GM18861 (cell line): Measurements from ENCODE around the gene ACVRL1.

Source experiments
- ATAC-seq: cut with Tn5 transposase; IDR thresholded peaks from one replicate; pipeline ENCODE4 v1.9.1; 2021; ENCODE audit not compliant: unreplicated experiment

ACVRL1 gene

DNA sequence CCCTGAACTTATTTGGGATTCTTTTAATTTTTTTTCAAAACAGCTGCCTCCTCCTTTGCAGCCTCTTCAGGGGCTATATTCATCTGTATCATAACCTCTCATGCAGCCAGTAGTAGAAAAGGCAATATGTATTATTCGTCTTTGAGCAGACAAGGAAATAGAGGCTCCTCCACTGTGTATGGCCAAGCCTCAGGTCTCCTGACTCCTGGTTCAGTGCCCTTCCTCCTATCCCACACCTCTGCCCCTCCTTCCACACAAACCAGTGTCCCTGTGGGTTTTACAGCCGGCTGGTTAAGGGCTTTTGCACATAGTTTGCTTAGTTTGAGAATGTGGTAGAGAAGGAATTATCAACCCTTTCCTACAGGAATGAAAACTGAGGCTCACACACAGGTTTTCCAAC is 8.8 kb upstream of the ACVRL1 start:
- no peak for ATAC-seq

DNA sequence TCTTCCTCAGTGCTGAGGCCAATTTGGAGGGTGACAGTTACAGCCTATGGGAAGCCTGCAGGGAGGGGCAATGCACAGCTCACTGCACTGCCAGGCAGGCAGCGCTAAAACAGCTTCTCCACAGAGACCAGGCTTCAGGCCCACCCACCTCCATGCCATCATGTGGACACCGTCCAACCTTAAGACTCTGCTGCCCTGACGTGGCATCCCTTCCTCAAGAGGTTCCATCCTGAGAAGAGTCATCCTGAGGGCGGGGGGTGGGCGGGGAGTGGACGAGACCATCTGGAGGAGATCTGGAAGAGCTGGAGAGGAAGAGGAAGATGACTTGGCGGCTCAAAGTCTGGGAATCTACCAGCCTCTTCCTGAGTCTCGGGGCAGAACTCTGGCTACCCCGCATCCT is 8.4 kb upstream of the ACVRL1 start:
- no peak for ATAC-seq

DNA sequence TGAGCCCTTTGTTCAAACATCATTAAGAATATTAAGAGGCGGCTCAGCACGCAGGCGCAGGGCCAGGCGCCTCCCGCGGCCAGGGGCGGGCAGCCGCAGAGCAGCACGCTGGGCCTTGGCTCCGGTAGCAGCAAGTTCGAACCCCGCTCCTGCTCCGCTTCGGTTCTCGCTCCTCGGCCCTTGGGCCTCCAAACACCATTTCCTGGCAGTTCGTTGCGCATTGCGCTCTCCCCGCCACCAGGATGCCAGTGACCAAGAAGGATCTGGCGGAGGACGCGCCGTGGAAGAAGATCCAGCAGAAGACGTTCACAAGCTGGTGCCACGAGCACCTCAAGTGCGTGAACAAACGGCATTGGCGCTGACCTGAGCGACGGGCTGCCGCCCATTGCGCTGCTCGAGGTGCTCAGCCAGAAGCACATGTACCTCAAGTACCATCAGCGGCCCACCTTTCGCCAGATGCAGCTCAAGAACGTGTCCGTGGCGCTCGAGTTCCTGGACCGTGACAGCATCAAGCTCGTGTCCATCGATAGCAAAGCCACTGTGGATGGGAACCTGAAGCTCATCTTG is 6.9 kb upstream of the ACVRL1 start:
- ATAC-seq = no peak

DNA sequence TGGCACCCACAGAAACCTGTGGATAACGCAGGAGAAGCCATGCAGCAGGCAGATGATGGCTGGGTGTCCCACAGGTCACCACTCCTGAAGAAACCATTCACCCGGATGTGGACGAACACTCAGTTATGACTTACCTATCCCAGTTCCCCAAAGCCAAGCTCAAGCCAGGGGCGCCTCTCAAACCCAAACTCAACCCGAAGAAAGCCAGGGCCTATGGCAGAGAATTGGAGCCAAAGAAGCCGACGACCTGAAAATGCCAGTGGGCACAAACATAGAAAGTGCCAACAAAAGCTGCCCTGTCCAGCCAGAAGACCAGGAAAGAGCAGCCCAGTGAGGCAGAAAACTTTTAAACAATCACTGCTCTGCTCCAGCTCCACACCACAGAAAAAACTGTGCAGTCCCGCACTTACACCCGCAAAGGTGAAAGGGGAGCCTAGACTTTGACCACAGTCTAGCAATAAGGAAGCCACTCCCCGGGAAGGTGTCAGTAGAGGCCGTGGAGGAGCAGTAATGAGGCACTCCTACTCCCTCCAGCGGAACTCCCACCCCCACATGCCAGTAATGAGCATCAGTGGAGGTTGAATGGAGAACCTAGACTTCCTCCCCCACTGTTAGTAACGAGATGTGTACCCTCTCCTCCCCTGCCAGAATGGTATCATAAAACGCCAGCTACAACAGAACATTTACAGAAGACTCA is 6.0 kb upstream of the ACVRL1 start:
- no peak for ATAC-seq

DNA sequence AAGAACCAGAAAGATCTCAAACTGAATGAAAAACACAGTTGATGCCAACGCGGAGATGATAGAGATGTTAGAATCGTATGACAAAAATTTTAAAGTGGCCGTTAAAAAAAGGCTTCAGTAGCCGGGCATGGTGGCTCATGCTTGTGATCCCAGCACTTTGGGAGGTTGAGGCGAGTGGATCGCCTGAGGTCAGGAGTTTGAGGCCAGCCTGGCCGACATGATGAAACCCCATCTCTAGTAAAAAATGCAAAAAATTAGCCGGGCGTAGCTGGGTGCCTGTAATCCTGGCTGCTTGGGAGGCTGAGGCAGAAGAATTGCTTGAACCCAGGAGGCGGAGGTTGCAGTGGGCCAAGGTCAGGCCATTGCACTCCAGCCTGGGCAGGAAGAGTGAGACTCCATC is 5.4 kb upstream of the ACVRL1 start:
- no peak for ATAC-seq

- ATAC-seq = no peak
Observed at GRCh38 chr12:51904951-51905470, 2.3 kb upstream of the ACVRL1 start.

DNA sequence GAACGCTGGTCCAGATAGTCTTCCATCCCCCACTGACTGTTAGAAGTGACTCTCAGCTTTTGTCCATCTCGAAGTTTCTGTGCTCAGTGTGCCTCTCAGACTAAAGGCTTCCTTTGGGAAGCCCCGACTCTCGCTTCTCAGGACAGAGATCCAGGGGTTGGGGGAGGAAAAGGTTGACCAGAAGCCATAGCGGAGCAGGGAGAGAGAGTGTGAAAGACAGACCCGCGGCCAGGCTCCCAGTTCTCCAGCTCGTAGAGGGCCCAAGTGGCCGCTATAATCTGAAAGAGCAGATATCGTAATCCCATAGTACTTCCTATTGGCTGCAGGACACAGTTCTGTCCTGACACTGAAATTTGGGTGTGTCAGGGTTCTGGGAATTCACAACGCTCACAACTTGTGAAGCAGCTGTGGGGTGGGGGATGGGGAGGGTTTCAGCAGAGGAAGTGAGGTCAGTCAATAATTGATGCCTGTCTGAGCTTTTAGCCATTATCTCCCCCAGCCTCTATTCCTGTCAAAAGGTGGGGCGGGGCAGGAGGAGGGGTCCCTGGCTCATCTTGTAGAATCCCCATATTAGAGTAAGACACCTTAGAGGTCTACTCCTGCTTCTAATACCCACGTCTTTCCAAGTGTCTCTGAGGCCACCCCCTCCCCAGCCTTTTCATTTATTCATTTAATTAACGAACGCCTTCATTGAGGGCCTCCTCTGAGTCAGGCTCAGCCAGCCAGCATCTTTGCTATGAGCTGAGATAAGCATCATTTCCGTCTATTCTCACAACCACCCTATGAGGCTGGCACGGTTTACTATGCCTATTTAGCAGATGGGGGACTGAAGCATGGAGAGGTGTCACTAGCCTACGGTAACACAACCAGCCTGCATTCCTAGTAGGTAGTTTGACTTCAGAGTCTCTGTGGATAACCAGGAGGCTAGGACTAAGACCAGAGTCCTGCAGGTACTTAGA is 1.6 kb upstream of the ACVRL1 start:
- ATAC-seq = no peak

- no peak for ATAC-seq
Observed at GRCh38 chr12:51906430-51907082, 748 bp upstream of the ACVRL1 start.

DNA sequence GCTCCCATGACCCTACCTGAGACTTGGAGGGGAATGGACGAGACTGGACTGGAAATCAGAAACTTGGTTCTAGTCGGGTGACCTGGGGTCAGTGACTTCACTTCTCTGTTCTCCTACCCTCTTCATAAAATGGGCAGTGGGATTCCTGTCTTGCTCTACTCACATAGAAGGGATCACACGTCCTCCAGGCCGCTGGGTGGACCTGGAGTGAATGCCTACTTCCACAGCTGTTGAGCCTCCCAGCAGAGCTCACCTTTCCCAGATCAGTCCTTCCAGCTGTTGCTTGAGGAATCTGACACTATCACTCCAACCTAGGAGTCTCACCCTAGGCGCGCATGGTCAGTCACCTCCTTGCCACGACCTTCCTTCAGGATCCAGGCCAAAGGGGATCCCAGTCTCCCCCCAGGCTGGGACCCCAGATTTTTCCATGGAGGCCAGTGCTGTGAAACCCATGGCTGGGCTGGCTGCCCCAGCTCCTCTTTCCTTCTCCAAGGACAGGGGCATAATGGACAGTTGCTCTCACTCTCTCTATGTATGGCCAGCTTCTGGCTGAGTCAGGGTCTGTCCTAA is 637 bp downstream of the ACVRL1 start:
- no peak for ATAC-seq

DNA sequence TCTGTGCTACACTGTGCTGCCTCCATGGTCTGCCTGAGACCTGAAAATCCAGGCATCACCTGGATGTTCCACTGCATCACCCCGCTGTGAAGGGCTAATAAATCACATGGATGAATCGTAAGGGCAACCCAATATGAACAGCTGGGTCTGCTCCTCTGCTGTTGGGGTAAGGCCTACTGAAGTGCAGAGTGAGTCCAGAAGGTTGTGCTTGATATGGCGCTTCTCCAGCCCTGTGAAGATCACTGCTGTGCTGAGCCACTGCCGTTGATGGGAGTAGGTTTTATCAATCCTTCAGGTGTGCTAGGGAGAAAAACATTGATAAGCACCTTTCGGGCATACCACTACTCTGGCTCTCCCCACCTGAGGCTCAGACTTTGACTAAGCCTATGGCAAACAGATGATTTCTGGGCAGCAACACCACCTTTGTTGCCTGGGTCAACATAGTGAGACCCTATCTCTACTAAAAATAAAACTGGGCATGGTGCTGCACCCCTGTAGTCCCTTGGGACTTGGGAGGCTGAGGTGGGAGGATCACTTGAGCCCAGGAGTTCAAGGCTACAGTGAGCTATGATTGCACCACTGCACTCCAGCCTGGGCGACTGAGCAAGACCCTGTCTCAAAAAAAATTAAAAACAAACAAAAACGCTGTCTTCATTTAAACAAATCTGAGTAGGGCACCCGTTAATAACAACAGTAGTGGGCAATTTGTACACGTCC is 1.7 kb downstream of the ACVRL1 start:
- no peak for ATAC-seq

DNA sequence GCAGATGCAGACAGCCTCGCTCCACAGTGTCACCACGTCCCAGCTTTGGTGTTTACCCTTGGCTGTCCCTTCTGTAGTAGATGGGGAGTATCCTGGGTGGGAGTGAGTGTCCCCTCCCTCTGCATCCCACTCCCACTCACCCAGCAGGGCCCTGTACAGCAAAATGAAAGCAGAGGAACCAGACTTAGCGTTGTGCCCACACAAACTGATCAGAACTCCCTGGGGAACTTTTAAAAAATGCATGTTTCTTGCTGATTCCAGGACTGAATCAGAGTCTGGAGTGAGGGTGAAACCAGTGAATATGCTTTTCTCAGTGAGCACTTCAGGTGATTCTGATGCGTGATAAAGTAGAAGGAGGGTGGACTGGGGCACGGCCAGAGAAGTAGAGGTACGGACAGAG is 2.9 kb downstream of the ACVRL1 start:
- no peak for ATAC-seq

GRCh38 chr12:51910691-51911090 is 3.4 kb downstream of the ACVRL1 start:
- ATAC-seq = no peak

DNA sequence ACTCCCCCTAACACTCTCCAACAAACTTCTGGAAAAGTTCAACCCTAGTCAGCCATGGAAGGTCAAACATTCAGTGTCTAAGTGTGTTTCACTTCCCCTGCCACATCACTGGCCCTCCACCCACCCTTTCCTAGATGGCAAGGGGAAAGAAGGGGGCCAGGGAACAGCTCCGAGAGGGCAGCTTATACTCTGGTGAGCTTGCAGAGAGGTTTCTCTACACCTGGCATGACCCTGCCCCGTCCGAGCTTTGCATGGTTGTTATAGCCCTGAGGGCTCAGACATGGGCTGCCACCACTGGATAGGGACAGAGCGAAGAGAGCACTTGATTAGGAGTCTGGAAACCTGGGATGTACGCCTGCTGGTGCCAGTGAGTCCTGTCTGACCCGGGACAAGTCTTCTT is 4.0 kb downstream of the ACVRL1 start:
- ATAC-seq = no peak

- ATAC-seq = no peak
Observed at GRCh38 chr12:51911788-51912711, 4.7 kb downstream of the ACVRL1 start.

DNA sequence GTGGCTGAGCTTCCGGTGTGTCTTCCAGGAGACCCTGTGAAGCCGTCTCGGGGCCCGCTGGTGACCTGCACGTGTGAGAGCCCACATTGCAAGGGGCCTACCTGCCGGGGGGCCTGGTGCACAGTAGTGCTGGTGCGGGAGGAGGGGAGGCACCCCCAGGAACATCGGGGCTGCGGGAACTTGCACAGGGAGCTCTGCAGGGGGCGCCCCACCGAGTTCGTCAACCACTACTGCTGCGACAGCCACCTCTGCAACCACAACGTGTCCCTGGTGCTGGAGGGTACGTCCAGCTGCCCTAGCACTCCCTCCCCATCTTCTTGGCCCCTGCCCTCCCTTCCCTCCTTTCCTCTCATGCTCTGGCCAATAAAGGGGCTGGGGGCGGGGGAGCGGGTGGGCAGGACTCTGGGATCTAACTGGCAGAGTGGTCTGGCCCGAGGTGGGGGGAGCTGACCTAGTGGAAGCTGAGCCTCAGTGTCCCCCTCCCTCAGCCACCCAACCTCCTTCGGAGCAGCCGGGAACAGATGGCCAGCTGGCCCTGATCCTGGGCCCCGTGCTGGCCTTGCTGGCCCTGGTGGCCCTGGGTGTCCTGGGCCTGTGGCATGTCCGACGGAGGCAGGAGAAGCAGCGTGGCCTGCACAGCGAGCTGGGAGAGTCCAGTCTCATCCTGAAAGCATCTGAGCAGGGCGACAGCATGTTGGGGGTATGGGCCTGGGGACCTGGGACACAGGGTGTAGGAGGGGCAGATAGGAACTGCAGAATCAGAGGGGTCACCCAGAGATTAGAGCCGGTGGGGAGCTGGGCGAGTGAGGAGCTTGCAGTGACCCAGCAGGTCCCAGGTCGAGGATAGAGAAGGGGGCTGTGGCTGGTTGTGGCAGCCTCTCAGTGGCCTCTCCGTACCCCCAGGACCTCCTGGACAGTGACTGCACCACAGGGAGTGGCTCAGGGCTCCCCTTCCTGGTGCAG is 6.0 kb downstream of the ACVRL1 start:
- no peak for ATAC-seq

GRCh38 chr12:51914034-51914923 is 7.0 kb downstream of the ACVRL1 start:
- ATAC-seq = no peak

GRCh38 chr12:51915003-51915625 is 7.8 kb downstream of the ACVRL1 start:
- no peak for ATAC-seq
